Cardiac muscle cell (in vitro differentiated cells and primary cell): ENCODE measurements around the gene RAPGEF6. TPM values are rescaled to one million over a fixed set of nuclear protein-coding genes. Genes with fewer than 3 reads are reported as not detected.

Source experiments
- DNase-seq, 2 donors: peaks; one replicate each; pipeline versions ENCODE4 v3.0.0 to v3.0.0-alpha.2; 2010 to 2017; ENCODE audit warnings: low read depth in 1 of 2, low spot score in 1 of 2
- H3K27ac ChIP-seq: fragments of 200-600 bp; sonication (generic); 2 replicates; pipeline ENCODE4 v1.5.1; 2016
- H3K27me3 ChIP-seq: fragments of 200-600 bp; sonication (generic); 2 replicates; pipeline ENCODE4 v1.6.0; 2016; ENCODE audit warnings: control low read depth
- H3K36me3 ChIP-seq: fragments of 200-600 bp; sonication (generic); 2 replicates; pipeline ENCODE4 v1.5.1; 2016; ENCODE audit warnings: control low read depth
- H3K4me1 ChIP-seq: fragments of 200-600 bp; sonication (generic); 2 replicates; pipeline ENCODE4 v1.8.1; 2017; ENCODE audit warnings: low read depth, mild to moderate bottlenecking, mixed run types
- H3K4me3 ChIP-seq: fragments of 200-600 bp; sonication (generic); 2 replicates; pipeline ENCODE4 v1.5.1; 2016; ENCODE audit warnings: mild to moderate bottlenecking
- H3K9me3 ChIP-seq: fragments of 200-600 bp; sonication (generic); 2 replicates; pipeline ENCODE4 v1.5.1; 2017; ENCODE audit warnings: low read depth, mild to moderate bottlenecking, control low read depth
- polyA plus RNA-seq: library from polyadenylated mRNA; unstranded; fragments of >200 nt; fragmentation: Nextera tagmentation; extraction: Ambion mirVana; gene quantifications from 2 replicates; pipeline ENCODE4 v1.2.1, GENCODE V29; 2016
- total RNA-seq: library from RNA; depleted of rRNA; stranded (reverse); fragments of >200 nt; gene quantifications from 2 replicates; pipeline ENCODE4 v1.2.3, GENCODE V29; 2016
- TF ChIP-seq, protein P1 (sequence below): IDR thresholded peaks from 2 replicates; pipeline ENCODE4 v1.5.1; 2012; ENCODE audit warnings: low read depth, mild to moderate bottlenecking, low read length

RAPGEF6 gene
- total and polyA plus RNA-seq, 2 experiments from 2014 or later, result 10.8 to 22.3 TPM

GRCh38 chr5:131379723-131380122, 255.3 kb downstream of the RAPGEF6 start:
- Histone ChIP-seq H3K4me3 (no peak overlapping the region), H3K27ac (no peak overlapping the region), H3K36me3 (no peaks in the 10 kb centered on the region), H3K4me1 (peaks cover 11% of the 10 kb centered on the region), H3K27me3 (no peaks in the 10 kb centered on the region), H3K9me3 (no peaks in the 10 kb centered on the region)
- TF ChIP-seq, protein P1, sequence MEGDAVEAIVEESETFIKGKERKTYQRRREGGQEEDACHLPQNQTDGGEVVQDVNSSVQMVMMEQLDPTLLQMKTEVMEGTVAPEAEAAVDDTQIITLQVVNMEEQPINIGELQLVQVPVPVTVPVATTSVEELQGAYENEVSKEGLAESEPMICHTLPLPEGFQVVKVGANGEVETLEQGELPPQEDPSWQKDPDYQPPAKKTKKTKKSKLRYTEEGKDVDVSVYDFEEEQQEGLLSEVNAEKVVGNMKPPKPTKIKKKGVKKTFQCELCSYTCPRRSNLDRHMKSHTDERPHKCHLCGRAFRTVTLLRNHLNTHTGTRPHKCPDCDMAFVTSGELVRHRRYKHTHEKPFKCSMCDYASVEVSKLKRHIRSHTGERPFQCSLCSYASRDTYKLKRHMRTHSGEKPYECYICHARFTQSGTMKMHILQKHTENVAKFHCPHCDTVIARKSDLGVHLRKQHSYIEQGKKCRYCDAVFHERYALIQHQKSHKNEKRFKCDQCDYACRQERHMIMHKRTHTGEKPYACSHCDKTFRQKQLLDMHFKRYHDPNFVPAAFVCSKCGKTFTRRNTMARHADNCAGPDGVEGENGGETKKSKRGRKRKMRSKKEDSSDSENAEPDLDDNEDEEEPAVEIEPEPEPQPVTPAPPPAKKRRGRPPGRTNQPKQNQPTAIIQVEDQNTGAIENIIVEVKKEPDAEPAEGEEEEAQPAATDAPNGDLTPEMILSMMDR, result no peak
- DNase-seq, result peak in 1 of 2 donors; percentile 90

- H3K4me1 ChIP-seq, result peaks cover 9% of the 10 kb centered on the region
- H3K9me3 ChIP-seq, result no peaks in the 10 kb centered on the region
- no peaks in the 10 kb centered on the region for H3K36me3 ChIP-seq
- H3K27ac ChIP-seq, result no peak overlapping the region
- H3K27me3 ChIP-seq, result no peaks in the 10 kb centered on the region
- TF ChIP-seq, protein P1, result no peak
- peak in 1 of 2 donors; percentile 37 for DNase-seq
- no peak overlapping the region for H3K4me3 ChIP-seq
Observed at GRCh38 chr5:131378721-131379541, 256.1 kb downstream of the RAPGEF6 start.

DNA sequence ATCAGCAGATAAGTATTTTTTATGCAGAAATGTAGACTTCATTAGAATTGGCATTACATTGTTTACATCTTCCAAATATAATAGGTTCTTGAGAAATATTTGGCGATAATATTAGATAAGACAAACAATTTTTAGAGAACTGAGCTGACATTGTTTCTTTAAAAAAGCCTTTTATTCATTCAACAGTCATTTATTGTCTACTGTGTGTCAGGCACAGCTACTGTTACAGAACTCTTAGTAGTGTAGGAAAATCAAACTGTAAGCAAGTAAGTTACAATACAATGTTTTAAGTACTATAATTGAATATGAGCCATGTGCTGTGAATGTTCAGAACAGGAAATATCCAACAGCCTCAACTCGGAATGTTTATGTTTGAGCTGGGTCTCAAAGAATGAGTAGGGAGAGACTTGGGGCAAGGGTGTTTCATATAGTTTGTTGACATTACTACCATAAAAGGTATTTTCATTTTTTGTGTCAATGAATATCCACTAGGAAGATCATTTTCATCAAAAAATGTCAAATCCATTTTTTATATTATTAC, 257.2 kb downstream of the RAPGEF6 start:
- no peaks in the 10 kb centered on the region for H3K36me3 ChIP-seq
- no peaks in the 10 kb centered on the region for H3K9me3 ChIP-seq
- no peaks in the 10 kb centered on the region for H3K27me3 ChIP-seq
- peaks cover 7% of the 10 kb centered on the region for H3K4me1 ChIP-seq
- TF ChIP-seq, protein P1, result no peak
- no peak overlapping the region for H3K4me3 ChIP-seq
- DNase-seq, result peak in 1 of 2 donors; percentile 38
- no peak overlapping the region for H3K27ac ChIP-seq

GRCh38 chr5:131377346-131377745, 257.7 kb downstream of the RAPGEF6 start:
- no peaks in the 10 kb centered on the region for H3K36me3 ChIP-seq
- H3K4me1 ChIP-seq, result peaks cover 2% of the 10 kb centered on the region
- no peak overlapping the region for H3K27ac ChIP-seq
- no peaks in the 10 kb centered on the region for H3K27me3 ChIP-seq
- H3K4me3 ChIP-seq, result no peak overlapping the region
- DNase-seq, result no peak
- TF ChIP-seq, protein P1, result no peak
- H3K9me3 ChIP-seq, result no peaks in the 10 kb centered on the region

DNA sequence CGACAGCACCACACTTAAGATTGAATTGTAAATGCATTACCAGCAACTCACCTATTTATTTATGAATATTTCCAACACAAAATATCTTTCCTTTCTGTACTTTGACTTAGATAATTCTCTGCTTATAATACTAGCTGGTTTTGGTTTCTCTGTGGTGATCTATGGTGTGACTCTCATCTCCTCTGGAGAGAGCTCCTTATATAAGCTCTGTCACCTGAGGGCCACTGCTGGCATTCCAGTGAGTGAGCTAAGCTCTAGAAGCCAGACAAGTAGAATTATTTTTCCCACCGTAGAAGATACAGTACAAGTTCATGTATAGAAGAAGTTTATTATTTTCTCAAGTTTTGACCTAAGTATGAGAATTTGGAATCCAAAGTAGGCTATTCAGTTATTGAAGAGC, 259.7 kb downstream of the RAPGEF6 start:
- no peak for DNase-seq
- TF ChIP-seq, protein P1, result no peak
- no peak overlapping the region for H3K27ac ChIP-seq

More for the DNA sequence above, 259.7 kb downstream of the RAPGEF6 start:
- H3K36me3 ChIP-seq, result no peaks in the 10 kb centered on the region
- H3K4me3 ChIP-seq, result no peak overlapping the region
- no peaks in the 10 kb centered on the region for H3K4me1 ChIP-seq
- no peaks in the 10 kb centered on the region for H3K27me3 ChIP-seq
- H3K9me3 ChIP-seq, result no peaks in the 10 kb centered on the region

Other genes starting within 250 kb of the RAPGEF6 start
- 13.6 and 24.4 TPM in 2 replicates for gene FNIP1, start 161.8 kb upstream of the RAPGEF6 start, total RNA-seq
- 10.1 and 16.3 TPM in 2 replicates for gene FNIP1, start 161.8 kb upstream of the RAPGEF6 start, polyA plus RNA-seq